ENCODE results near the gene LANCL2.
"Not testable (repeated sequence)": the region's sequence is repeated elsewhere in the genome, so short reads cannot be mapped to it uniquely, and the experiment has no call there.

LANCL2 gene

GRCh38 chr7:55365205-55365674, at the start of gene LANCL2:
Gene LANCL2 (plus strand): TSS chr7:55365337. CDS start chr7:55366026, 689 bp downstream.
- peak in 4 of 6 experiments; percentile 37 to 76 (median 64) for DNase-seq

GRCh38 chr7:55325371-55325792, 39.8 kb upstream of the LANCL2 start:
- no peak for DNase-seq

GRCh38 chr7:55326081-55326835, 38.9 kb upstream of the LANCL2 start:
- no peak for DNase-seq

GRCh38 chr7:55326945-55327626, 38.1 kb upstream of the LANCL2 start:
- DNase-seq: no peak

- no peak for DNase-seq
These were observed 30.0 kb upstream of the LANCL2 start for GRCh38 chr7:55335151-55335550.

GRCh38 chr7:55335786-55336185, 29.4 kb upstream of the LANCL2 start:
- no peak for DNase-seq

GRCh38 chr7:55336540-55336939, 28.6 kb upstream of the LANCL2 start:
- no peak for DNase-seq

GRCh38 chr7:55339033-55340000, 25.8 kb upstream of the LANCL2 start:
- DNase-seq: no peak

GRCh38 chr7:55342216-55342871, 22.8 kb upstream of the LANCL2 start:
- no peak for DNase-seq

- no peak for DNase-seq
These were observed 21.9 kb upstream of the LANCL2 start for GRCh38 chr7:55343002-55343781.

- DNase-seq: no peak
These were observed 21.1 kb upstream of the LANCL2 start for GRCh38 chr7:55343860-55344606.

GRCh38 chr7:55344840-55345239, 20.3 kb upstream of the LANCL2 start:
- no peak for DNase-seq

- no peak for DNase-seq
These were observed 19.8 kb upstream of the LANCL2 start for GRCh38 chr7:55345292-55345691.

GRCh38 chr7:55348502-55348901, 16.6 kb upstream of the LANCL2 start:
- DNase-seq: no peak

GRCh38 chr7:55349121-55349520, 16.0 kb upstream of the LANCL2 start:
- no peak for DNase-seq

GRCh38 chr7:55350281-55350680, 14.9 kb upstream of the LANCL2 start:
- no peak for DNase-seq

GRCh38 chr7:55351263-55351662, 13.9 kb upstream of the LANCL2 start:
- no peak for DNase-seq

GRCh38 chr7:55352947-55353273, 12.2 kb upstream of the LANCL2 start:
- DNase-seq: not testable (repeated sequence)

- no peak for DNase-seq
These were observed 4.7 kb upstream of the LANCL2 start for GRCh38 chr7:55360486-55360885.

GRCh38 chr7:55361560-55361959, 3.6 kb upstream of the LANCL2 start:
- DNase-seq: no peak

- DNase-seq: no peak
These were observed 2.2 kb upstream of the LANCL2 start for GRCh38 chr7:55362927-55363326.

All from stimulated activated naive CD4-positive, alpha-beta T cell (primary cell).